C4-2B (cell line): Measurements from ENCODE around the gene SEH1L.
"Not testable (repeated sequence)": the region's sequence is repeated elsewhere in the genome, so short reads cannot be mapped to it uniquely, and the experiment has no call there.

Experiments used
- H3K27ac ChIP-seq: fragments of 450-650 bp; 2 replicates; pipeline ENCODE4 v1.5.1; 2017
- CTCF ChIP-seq: fragments of 450-650 bp; conservative IDR thresholded peaks from 2 replicates; pipeline ENCODE4 v1.5.1; 2017; ENCODE audit warnings: mild to moderate bottlenecking
- ZFX ChIP-seq: fragments of 450-650 bp; IDR thresholded peaks from 2 replicates; pipeline ENCODE4 v1.6.1; 2017

The SEH1L gene

GRCh38 chr18:12968115-12968514, 20.3 kb downstream of the SEH1L start:
- no peak overlapping the region for H3K27ac ChIP-seq
- no peak for TF ChIP-seq CTCF

- H3K27ac ChIP-seq = no peak overlapping the region
- TF ChIP-seq CTCF (no peak), ZFX (no peak)
These were observed 20.8 kb downstream of the SEH1L start for GRCh38 chr18:12968619-12969018.

- no peak for TF ChIP-seq ZFX
- no peak for TF ChIP-seq CTCF
- no peak overlapping the region for H3K27ac ChIP-seq
These were observed 25.9 kb downstream of the SEH1L start for GRCh38 chr18:12973562-12974213.

GRCh38 chr18:12975488-12975887, 27.7 kb downstream of the SEH1L start:
- H3K27ac ChIP-seq = no peak overlapping the region
- TF ChIP-seq CTCF = no peak
- TF ChIP-seq ZFX = no peak

GRCh38 chr18:12976305-12976704, 28.5 kb downstream of the SEH1L start:
- no peak overlapping the region for H3K27ac ChIP-seq
- no peak for TF ChIP-seq ZFX
- no peak for TF ChIP-seq CTCF

GRCh38 chr18:12980065-12980464, 32.3 kb downstream of the SEH1L start:
- not testable (repeated sequence) for H3K27ac ChIP-seq

GRCh38 chr18:12989397-12990122, 41.7 kb downstream of the SEH1L start:
- TF ChIP-seq ZFX (no peak), CTCF (no peak)
- H3K27ac ChIP-seq = peak overlapping the region; percentile 93; the same call in 1 of the 2 replicates

- TF ChIP-seq ZFX (no peak), CTCF (no peak)
- peak overlapping the region; percentile 93 for H3K27ac ChIP-seq
These were observed 42.3 kb downstream of the SEH1L start for GRCh38 chr18:12990123-12990475.
